ENCODE data around the gene APBB2. TPM values are rescaled to one million over a fixed set of nuclear protein-coding genes. Genes with fewer than 3 reads are reported as not detected.
A peak's percentile ranks its signal among the peaks of the same experiment; 100 is the strongest.

Gene APBB2
- total RNA-seq, 2 donors from 2014 or later: 56.1 to 64.8 TPM

- no peak for DNase-seq
- no peak overlapping the region for H3K27ac ChIP-seq (ENCODE audit: low read depth, low read length)
- peak; percentile 62 for TF ChIP-seq CTCF (conservative IDR thresholded peaks at IDR 0.05)
- H3K9me3 ChIP-seq (ENCODE audit: control insufficient read depth, low read length): no peaks in the 10 kb centered on the region
- Mint-ChIP-seq H3K4me1 (peaks cover 26% of the 10 kb centered on the region), H3K9me3 (no peaks in the 10 kb centered on the region), H3K27me3 (ENCODE audit: insufficient read depth) (no peaks in the 10 kb centered on the region), H3K36me3 (ENCODE audit: low read depth) (peaks cover 37% of the 10 kb centered on the region), H3K4me3 (no peak overlapping the region), H3K27ac (no peak overlapping the region)
- peaks cover 10% of the 10 kb centered on the region for H3K36me3 ChIP-seq (ENCODE audit: control insufficient read depth, insufficient read depth, low read length)
- H3K9ac ChIP-seq (ENCODE audit: extremely low read depth, low read length, poor library complexity, severe bottlenecking): no peak overlapping the region
- no peaks in the 10 kb centered on the region for H3K27me3 ChIP-seq (ENCODE audit: control insufficient read depth, insufficient read depth, low read length, poor library complexity, severe bottlenecking)
- peaks cover 3% of the 10 kb centered on the region for H3K4me1 ChIP-seq (ENCODE audit: control insufficient read depth, insufficient read depth, low read length)
- WGBS, 2 experiments (ENCODE audit: insufficient coverage in 1 of 2, insufficient read length in 1 of 2): 92 to 100% methylated on average over 2 to 4 of the region's 4 CpGs
- no peak overlapping the region for H3K4me3 ChIP-seq (ENCODE audit: low read length)
These were observed 375.6 kb downstream of the APBB2 start for GRCh38 chr4:40838742-40839141.

GRCh38 chr4:40837094-40837870 lies 377.1 kb downstream of the APBB2 start:
- DNase-seq: no peak
- no peak overlapping the region for H3K9ac ChIP-seq (ENCODE audit: extremely low read depth, low read length, poor library complexity, severe bottlenecking)
- 88 to 94% methylated on average over 15 to 16 of the region's 16 CpGs for WGBS, 2 experiments (ENCODE audit: insufficient coverage in 1 of 2, insufficient read length in 1 of 2)
- peaks cover 10% of the 10 kb centered on the region for H3K36me3 ChIP-seq (ENCODE audit: control insufficient read depth, insufficient read depth, low read length)
- H3K27ac Mint-ChIP-seq: peak overlapping the region; percentile 1
- no peaks in the 10 kb centered on the region for H3K27me3 ChIP-seq (ENCODE audit: control insufficient read depth, insufficient read depth, low read length, poor library complexity, severe bottlenecking)
- H3K9me3 ChIP-seq (ENCODE audit: control insufficient read depth, low read length): no peaks in the 10 kb centered on the region
- peaks cover 49% of the 10 kb centered on the region for H3K36me3 Mint-ChIP-seq (ENCODE audit: low read depth)
- peaks cover 23% of the 10 kb centered on the region for H3K4me1 Mint-ChIP-seq
- no peak for TF ChIP-seq CTCF (conservative IDR thresholded peaks at IDR 0.05)
- no peaks in the 10 kb centered on the region for H3K9me3 Mint-ChIP-seq
- no peak overlapping the region for H3K4me3 Mint-ChIP-seq
- peaks cover 3% of the 10 kb centered on the region for H3K4me1 ChIP-seq (ENCODE audit: control insufficient read depth, insufficient read depth, low read length)
- H3K27ac ChIP-seq (ENCODE audit: low read depth, low read length): no peak overlapping the region
- no peak overlapping the region for H3K4me3 ChIP-seq (ENCODE audit: low read length)
- H3K27me3 Mint-ChIP-seq (ENCODE audit: insufficient read depth): no peaks in the 10 kb centered on the region

GRCh38 chr4:40833212-40833611 lies 381.1 kb downstream of the APBB2 start:
- Histone ChIP-seq H3K9me3 (ENCODE audit: control insufficient read depth, low read length) (no peaks in the 10 kb centered on the region), H3K9ac (ENCODE audit: extremely low read depth, low read length, poor library complexity, severe bottlenecking) (no peak overlapping the region), H3K4me3 (ENCODE audit: low read length) (no peak overlapping the region), H3K27me3 (ENCODE audit: control insufficient read depth, insufficient read depth, low read length, poor library complexity, severe bottlenecking) (no peaks in the 10 kb centered on the region), H3K27ac (ENCODE audit: low read depth, low read length) (no peak overlapping the region), H3K36me3 (ENCODE audit: control insufficient read depth, insufficient read depth, low read length) (peaks cover 17% of the 10 kb centered on the region), H3K4me1 (ENCODE audit: control insufficient read depth, insufficient read depth, low read length) (peaks cover 3% of the 10 kb centered on the region)
- no peaks in the 10 kb centered on the region for H3K27me3 Mint-ChIP-seq (ENCODE audit: insufficient read depth)
- DNase-seq: no peak
- H3K27ac Mint-ChIP-seq: peak overlapping the region; percentile 62
- WGBS, 2 experiments (ENCODE audit: insufficient coverage in 1 of 2, insufficient read length in 1 of 2): 97 to 99% methylated on average over 9 to 11 of the region's 11 CpGs
- H3K4me3 Mint-ChIP-seq: no peak overlapping the region
- peaks cover 10% of the 10 kb centered on the region for H3K4me1 Mint-ChIP-seq
- no peaks in the 10 kb centered on the region for H3K9me3 Mint-ChIP-seq
- no peak for TF ChIP-seq CTCF (conservative IDR thresholded peaks at IDR 0.05)
- peaks cover 59% of the 10 kb centered on the region for H3K36me3 Mint-ChIP-seq (ENCODE audit: low read depth)

Measured in endodermal cell (in vitro differentiated cells).